Tibial artery (tissue), 4 donors: ENCODE measurements around the gene GALNT2.

Experiments
- DNase-seq, 2 donors: peaks; one replicate each; pipeline ENCODE4 v3.0.0-alpha.2; 2019
- H3K27ac ChIP-seq, 2 donors: fragments of 200-600 bp; sonication (generic) in 1 of 2; 1 replicate in 1 of 2; 2 replicates in 1 of 2; pipeline ENCODE4 v1.5.1; 2018 to 2019; ENCODE audit warnings: mild to moderate bottlenecking in 1 of 2
- H3K27me3 ChIP-seq, 2 donors: fragments of 200-600 bp; sonication (generic) in 1 of 2; one replicate each; pipeline versions ENCODE4 v1.5.1 to v1.6.0; 2016 to 2019
- H3K36me3 ChIP-seq, 3 donors: fragments of 200-600 bp; sonication (generic) in 2 of 3; one replicate each; pipeline ENCODE4 v1.5.1; 2016 to 2019; ENCODE audit warnings: mild to moderate bottlenecking in 2 of 3
- H3K4me1 ChIP-seq, 4 donors: fragments of 200-600 bp; sonication (generic) in 2 of 4; 1 replicate in 3 of 4; 2 replicates in 1 of 4; pipeline ENCODE4 v1.5.1; 2016 to 2019
- H3K4me3 ChIP-seq, 2 donors: fragments of 200-600 bp; sonication (generic) in 1 of 2; 1 replicate in 1 of 2; 2 replicates in 1 of 2; pipeline ENCODE4 v1.5.1; 2018 to 2019; ENCODE audit warnings: mild to moderate bottlenecking in 2 of 2
- H3K9me3 ChIP-seq, 3 donors: fragments of 200-600 bp; sonication (generic) in 1 of 3; one replicate each; pipeline ENCODE4 v1.5.1; 2016 to 2019
- CTCF ChIP-seq, 2 experiments: fragments of 200-600 bp in 1 of 2; fragments of 450-650 bp in 1 of 2; IDR thresholded peaks; one replicate each; pipeline ENCODE4 v1.5.1; 2017 to 2019; ENCODE audit warnings: antibody characterized with exemption in 2 of 2, mild to moderate bottlenecking in 1 of 2, moderate library complexity in 1 of 2
- intact Hi-C: fragments of 100-400 bp; cut with DNase I; formaldehyde crosslinking; loops from one replicate; pipeline ENCODE4 v1.15.0; 2023; ENCODE audit warnings: low total_unique reads

The GALNT2 gene

GRCh38 chr1:230099465-230099864 is 32.4 kb downstream of the GALNT2 start:
- no peak overlapping the region for H3K4me3 ChIP-seq
- H3K27ac ChIP-seq = no peak overlapping the region
- no peaks in the 10 kb centered on the region for H3K9me3 ChIP-seq
- H3K36me3 ChIP-seq = no peaks in the 10 kb centered on the region
- peaks cover 0 to 34% (median 25%) of the 10 kb centered on the region in 4 donors for H3K4me1 ChIP-seq
- intact Hi-C loops = no loop called here
- TF ChIP-seq CTCF (IDR thresholded peaks at IDR 0.05) = no peak
- no peaks in the 10 kb centered on the region for H3K27me3 ChIP-seq
- DNase-seq = no peak

GRCh38 chr1:230100932-230101331 is 33.9 kb downstream of the GALNT2 start:
- no peaks in the 10 kb centered on the region for H3K9me3 ChIP-seq
- H3K36me3 ChIP-seq = no peaks in the 10 kb centered on the region
- H3K27me3 ChIP-seq = no peaks in the 10 kb centered on the region
- TF ChIP-seq CTCF (IDR thresholded peaks at IDR 0.05) = no peak
- H3K27ac ChIP-seq = peak overlapping the region in 1 of 2 donors; percentile 4
- H3K4me1 ChIP-seq = peaks cover 0 to 47% (median 38%) of the 10 kb centered on the region in 4 donors
- intact Hi-C loops = no loop called here
- DNase-seq = no peak
- no peak overlapping the region for H3K4me3 ChIP-seq

- no peak for DNase-seq
- no peak for TF ChIP-seq CTCF (IDR thresholded peaks at IDR 0.05)
- intact Hi-C loops = no loop called here
- no peak overlapping the region for H3K4me3 ChIP-seq
- peaks cover 0 to 54% (median 45%) of the 10 kb centered on the region in 4 donors for H3K4me1 ChIP-seq
- H3K36me3 ChIP-seq = no peaks in the 10 kb centered on the region
- no peaks in the 10 kb centered on the region for H3K27me3 ChIP-seq
- peak overlapping the region in 1 of 2 donors; percentile 4 for H3K27ac ChIP-seq
- H3K9me3 ChIP-seq = no peaks in the 10 kb centered on the region
These were observed 34.5 kb downstream of the GALNT2 start for GRCh38 chr1:230101556-230101955.

GRCh38 chr1:230102046-230102445 is 35.0 kb downstream of the GALNT2 start:
- Histone ChIP-seq H3K27me3 (no peaks in the 10 kb centered on the region), H3K36me3 (no peaks in the 10 kb centered on the region), H3K9me3 (no peaks in the 10 kb centered on the region), H3K4me1 (peaks cover 0 to 59% (median 46%) of the 10 kb centered on the region in 4 donors), H3K27ac (peak overlapping the region in 1 of 2 donors; percentile 4), H3K4me3 (no peak overlapping the region)
- intact Hi-C loops = no loop called here
- no peak for DNase-seq
- no peak for TF ChIP-seq CTCF (IDR thresholded peaks at IDR 0.05)

GRCh38 chr1:230102472-230102871 is 35.4 kb downstream of the GALNT2 start:
- no peak overlapping the region for H3K27ac ChIP-seq
- DNase-seq = no peak
- H3K27me3 ChIP-seq = no peaks in the 10 kb centered on the region
- H3K4me1 ChIP-seq = peaks cover 0 to 60% (median 46%) of the 10 kb centered on the region in 4 donors
- H3K9me3 ChIP-seq = no peaks in the 10 kb centered on the region
- H3K36me3 ChIP-seq = no peaks in the 10 kb centered on the region
- intact Hi-C loops = no loop called here
- H3K4me3 ChIP-seq = no peak overlapping the region
- TF ChIP-seq CTCF (IDR thresholded peaks at IDR 0.05) = no peak
